Endometrium (tissue), 2 donors: ENCODE results near the gene FDPS.
A peak's percentile ranks its signal among the peaks of the same experiment; 100 is the strongest.
"Not testable (repeated sequence)": the region's sequence is repeated elsewhere in the genome, so short reads cannot be mapped to it uniquely, and the experiment has no call there.

ENCODE experiments used
- FAIRE-seq: peaks from 2 replicates; lab custom pipeline; 2012; peaks lifted over from hg19 to GRCh38; lab: Jason Lieb, UNC
- donor health status: control.
- donor health status: control.

Gene FDPS

DNA sequence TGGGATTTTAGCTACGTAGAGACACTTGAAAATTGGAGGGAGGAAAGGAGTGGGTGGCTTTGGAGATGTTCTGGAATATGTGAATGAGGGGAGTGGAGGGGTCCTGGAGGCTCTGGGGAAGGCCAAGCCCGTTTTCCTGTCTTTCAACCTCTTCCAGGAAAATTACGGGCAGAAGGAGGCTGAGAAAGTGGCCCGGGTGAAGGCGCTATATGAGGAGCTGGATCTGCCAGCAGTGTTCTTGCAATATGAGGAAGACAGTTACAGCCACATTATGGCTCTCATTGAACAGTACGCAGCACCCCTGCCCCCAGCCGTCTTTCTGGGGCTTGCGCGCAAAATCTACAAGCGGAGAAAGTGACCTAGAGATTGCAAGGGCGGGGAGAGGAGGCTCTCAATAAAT is 11.6 kb downstream of the FDPS start:
- FAIRE-seq: no peak

DNA sequence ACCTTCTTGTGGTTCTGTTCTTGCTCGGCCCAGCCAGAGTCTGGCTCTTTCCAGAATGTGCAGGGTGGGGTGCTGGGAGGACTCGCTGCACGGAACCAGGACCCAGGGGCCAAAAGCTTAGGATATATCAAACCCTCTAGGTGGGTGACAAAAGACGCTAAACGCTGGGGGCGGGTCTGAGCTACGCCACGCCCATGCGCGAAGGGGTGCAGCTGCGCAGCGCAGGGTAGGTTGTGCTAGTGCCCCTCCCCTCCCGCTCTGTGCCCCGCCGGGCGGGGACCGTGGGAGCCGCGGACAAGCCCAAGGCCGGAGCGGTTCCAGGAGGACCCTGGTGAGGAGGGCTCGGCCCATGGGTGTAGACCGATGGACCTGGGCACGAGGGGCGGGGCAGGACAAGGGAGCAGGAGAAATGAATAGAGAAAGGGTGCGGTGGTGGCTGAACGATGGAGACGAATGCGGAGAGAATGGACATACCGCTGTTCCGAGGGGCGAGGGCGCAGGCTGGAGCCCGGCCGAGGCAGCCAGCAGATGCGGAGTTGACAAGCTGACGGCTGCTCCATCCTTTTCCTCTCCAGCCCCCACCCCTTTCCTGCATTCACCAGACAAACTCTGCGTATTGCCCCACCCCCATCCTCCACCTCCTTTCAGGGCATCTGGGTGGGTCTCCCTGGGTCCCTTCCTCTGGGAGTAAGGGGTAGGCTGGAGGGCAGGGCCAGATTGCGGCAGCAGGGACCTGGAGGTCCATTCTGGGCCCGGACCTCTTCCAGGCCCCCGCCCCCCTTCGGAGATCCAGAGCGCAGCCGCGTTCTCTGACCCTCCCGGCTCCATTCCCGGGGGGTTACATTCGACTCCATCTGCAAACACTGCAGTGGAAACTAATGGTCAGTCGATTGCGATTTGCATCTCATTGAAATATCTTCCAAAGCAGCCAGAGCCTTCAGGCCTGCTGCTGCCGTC is 12.3 kb downstream of the FDPS start, which contains the start of gene RUSC1:
TSS of gene RUSC1 (plus strand) at position 234 of the 957 bp plus-strand sequence. CDS start 880 bp downstream, outside the sequence.
- FAIRE-seq: no peak

GRCh38 chr1:155321639-155322503 is 13.2 kb downstream of the FDPS start:
- no peak for FAIRE-seq

DNA sequence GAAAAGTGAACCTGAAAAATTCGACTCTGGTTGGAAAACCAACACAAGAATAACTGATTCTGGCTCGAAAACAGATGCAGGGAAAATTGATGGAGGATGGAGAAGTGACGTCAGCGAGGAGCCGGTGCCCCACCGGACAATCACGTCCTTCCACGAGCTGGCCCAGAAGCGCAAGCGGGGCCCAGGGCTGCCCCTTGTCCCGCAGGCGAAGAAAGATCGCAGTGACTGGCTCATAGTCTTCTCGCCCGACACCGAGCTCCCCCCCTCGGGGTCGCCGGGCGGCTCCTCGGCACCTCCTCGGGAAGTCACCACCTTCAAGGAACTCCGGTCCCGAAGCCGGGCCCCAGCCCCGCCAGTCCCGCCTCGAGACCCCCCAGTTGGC is 13.9 kb downstream of the FDPS start:
- FAIRE-seq: no peak

GRCh38 chr1:155322953-155323728 is 14.5 kb downstream of the FDPS start:
- peak; percentile 53 for FAIRE-seq

GRCh38 chr1:155323729-155324036 is 15.0 kb downstream of the FDPS start:
- no peak for FAIRE-seq

GRCh38 chr1:155324037-155324716 is 15.5 kb downstream of the FDPS start:
- peak; percentile 58 for FAIRE-seq

DNA sequence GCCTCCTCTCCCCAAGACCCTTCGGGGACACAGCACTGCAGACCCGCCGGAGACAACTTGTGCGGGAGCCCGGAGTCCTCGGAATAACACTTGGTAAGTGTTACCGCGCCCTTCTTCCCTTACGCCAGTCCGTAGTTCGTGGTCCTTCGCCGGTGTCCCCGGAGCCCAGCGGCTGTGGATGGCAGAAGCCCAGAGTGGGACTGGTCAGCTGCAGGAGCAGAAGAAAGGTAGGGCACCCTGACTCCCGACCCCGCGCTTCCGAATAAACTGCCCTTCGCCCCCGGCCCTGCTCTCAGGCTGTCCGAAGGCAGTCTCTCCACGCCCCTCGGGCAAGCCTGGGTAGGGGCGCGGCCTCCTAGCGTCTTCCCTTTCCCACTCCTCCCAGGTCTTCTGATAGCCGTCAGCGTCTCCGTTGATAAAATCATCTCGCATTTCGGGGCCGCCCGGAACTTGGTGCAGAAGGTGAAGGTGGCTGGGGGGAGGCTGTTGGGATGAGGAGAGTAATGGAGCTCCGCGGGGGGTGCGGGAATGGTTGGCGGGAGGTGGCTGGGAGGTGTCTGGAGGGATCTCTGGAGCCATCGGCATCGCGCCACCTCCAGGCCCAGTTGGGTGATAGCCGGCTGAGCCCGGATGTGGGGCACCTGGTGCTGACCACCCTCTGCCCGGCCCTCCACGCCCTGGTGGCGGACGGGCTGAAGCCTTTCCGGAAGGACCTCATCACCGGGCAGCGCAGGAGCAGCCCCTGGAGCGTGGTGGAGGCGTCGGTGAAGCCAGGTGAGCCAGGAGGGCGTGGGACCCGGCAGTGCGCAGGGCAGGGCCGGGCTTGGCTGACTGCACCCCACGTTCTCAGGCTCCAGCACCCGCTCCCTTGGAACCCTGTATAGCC is 16.3 kb downstream of the FDPS start:
- no peak for FAIRE-seq

DNA sequence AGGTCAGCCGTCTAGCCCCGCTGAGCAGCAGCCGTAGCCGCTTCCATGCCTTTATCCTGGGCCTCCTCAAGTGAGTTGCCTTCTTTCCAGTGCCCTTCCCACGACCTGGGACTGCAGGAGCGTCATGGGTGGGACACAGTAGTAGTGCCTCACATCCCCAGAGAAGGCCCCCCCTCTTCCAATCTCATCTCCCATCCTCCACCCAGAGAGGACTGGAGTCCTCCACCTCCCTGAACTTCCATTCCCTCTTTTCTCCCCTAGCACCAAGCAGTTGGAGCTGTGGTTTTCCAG is 16.9 kb downstream of the FDPS start:
- FAIRE-seq: no peak

DNA sequence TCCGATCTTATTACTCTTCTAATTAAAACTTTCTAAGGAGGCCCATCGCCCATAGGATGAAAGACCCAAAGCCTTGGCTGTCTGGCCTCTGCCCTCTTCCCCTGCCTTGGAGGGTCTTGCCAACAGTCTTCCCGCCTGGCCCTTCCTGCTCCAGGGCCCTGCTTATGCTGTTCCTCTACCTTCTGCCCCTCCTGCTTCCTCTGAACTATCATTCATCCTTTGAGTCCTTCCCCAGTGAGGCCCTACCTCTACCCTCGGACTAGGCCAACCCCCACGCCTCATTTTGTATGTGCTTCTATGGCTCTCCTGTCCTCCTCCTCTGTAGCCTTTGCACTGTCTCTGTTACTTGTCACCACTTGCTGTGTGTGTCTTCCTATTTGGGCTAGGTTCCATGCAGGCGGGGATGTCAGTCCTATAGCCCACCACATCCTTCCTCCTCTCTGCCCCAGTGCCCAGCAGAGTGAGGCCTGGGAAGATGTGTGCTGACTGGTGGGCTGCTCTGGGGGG is 17.4 kb downstream of the FDPS start:
- FAIRE-seq: no peak

DNA sequence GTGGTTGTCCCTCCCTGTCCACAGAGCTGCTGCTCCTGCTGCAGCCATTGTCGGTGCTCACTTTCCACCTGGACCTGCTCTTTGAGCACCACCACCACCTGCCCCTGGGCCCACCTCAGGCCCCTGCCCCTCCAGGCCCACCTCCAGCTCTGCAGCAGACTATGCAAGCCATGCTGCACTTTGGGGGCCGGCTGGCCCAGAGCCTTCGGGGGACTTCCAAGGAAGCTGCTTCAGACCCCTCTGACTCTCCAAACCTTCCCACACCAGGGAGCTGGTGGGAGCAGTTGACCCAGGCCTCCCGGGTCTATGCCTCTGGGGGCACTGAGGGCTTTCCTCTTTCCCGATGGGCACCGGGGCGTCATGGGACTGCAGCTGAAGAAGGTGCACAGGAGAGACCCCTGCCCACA is 18.0 kb downstream of the FDPS start:
- no peak for FAIRE-seq

- FAIRE-seq: no peak
These were observed 19.3 kb downstream of the FDPS start for GRCh38 chr1:155327981-155328380.

DNA sequence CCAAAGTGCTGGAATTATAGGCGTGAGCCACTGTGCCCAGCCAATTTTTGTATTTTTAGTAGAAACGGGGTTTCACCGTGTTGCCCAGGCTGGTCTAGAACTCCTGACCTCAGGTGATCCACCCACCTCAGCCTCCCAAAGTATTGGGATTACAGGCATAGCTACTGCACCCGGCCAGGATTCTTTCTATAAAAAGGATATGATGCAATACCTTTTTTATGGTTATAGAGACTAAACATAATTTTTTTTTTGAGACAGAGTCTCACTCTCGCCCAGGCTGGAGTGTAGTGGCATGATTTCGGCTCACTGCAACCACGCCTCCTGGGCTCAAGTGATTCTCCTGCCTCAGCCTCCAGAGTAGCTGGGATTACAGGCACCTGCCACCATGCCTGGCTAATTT is 20.2 kb downstream of the FDPS start:
- FAIRE-seq: not testable (repeated sequence)

DNA sequence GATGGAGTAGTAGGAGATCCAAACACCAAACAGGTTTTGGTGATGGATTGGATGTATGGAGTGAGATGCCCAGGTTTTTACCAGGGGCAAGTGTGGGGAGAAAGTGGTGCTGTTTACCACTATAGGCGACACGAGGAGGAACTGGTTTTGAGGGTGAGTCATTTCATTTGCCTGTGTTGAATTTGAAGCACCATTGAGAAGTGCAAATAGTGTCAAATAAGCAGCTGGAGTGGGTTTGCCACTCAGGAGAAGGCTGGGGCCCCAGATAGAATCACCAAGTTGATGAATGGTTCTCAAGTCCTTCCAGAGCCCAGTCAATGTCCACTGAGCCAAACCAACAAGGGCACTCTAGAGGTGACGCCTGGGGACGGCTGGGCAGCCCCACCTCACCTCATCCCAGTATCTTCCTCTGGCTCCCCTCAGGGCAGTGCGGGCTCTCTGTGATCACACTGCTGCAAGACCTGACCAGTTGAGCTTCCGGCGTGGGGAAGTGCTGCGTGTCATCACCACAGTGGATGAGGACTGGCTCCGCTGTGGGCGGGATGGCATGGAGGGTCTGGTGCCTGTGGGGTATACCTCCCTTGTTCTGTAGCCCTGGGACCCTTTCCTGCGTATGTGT is 21.4 kb downstream of the FDPS start:
- FAIRE-seq: no peak

DNA sequence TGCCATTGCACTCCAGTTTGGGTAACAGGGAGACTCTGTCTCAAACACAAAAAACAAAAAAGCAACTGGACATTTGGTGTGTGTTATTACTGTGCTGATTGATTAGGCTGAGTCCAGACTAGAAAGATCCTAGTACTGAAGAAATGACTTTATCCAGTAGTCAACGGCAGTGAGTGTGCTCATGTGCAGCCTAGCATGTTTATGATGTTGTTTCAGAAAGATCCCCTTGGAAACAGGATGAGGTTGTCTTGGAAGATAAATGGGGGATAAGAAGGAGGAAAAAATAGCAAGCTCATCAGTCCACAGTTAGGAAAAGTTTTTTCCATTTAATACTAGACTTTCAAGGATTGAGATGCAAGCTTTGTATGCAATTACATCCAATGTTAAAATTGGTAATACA is 26.3 kb downstream of the FDPS start:
- FAIRE-seq: no peak

DNA sequence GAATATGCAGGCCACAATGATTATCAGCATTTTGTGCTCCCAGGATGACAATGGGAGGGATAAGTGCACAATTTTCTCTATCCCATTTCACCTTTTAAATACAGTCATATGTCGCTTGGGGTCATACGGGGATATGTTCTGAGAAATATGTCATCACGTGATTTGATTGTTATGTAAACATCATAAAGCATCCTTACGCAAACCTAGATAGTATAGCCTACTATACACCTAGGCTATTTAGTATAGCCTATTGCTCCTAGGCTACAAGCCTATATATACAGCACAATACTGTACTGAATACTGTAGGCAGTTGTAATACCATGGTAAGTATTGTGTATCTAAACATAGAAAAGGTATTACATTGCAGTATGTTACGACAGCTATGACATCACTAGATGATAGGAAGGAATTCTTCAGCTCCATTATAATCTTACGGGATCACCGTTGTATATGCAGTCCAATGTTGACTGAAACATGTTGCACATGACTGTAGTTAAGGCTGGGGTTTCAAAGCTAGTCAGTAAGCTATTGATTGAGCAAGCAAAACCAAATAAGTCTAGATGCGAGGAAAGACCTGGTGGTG is 30.9 kb downstream of the FDPS start:
- no peak for FAIRE-seq

DNA sequence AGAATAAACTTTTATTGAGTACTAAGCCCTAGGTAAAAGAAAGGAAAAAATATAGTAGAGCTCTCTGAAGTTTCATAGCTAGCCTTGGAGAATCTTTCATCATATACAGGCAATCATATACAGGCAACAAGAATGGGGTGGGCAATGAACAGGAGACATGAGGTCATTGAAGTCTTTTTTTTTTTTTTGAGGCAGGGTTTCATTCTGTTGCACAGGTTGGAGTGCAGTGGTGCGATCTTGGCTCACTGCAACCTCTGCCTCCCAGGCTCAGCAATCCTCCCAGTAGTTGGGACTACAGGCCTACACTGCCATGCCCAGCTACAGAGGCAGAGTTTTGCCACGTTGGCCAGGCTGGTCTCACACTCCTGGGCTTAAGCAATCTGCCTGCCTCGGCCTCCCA is 34.2 kb downstream of the FDPS start:
- no peak for FAIRE-seq

- FAIRE-seq: no peak
These were observed 44.0 kb downstream of the FDPS start for GRCh38 chr1:155352631-155353030.

DNA sequence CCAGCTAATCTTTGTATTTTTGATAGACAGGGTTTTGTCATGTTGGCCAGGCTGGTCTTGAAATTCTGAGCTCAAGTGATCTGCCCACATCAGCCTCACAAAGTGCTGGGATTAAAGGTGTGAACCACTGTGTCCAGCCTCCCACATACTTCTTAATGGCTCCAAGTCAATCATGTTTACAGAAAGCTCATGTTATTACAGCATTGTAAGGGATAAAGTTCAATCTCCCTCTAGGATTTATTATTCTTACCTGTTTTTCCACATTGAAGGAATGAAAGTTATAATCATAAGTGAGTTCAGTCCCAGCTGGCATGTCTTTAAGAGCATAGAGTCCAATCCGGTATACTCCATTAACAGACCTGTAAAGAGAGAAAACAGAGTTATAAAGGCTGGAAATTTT is 51.4 kb downstream of the FDPS start:
- no peak for FAIRE-seq
